IPS-NIHi7 (cell line): Measurements from ENCODE around the gene HOXC6.
"Not testable (repeated sequence)": the region's sequence is repeated elsewhere in the genome, so short reads cannot be mapped to it uniquely, and the experiment has no call there.

Experiments
- DNase-seq: peaks from one replicate; pipeline ENCODE4 v3.0.0; 2012; ENCODE audit warnings: mixed read lengths; ENCODE audit errors: extremely low spot score

Gene HOXC6

DNA sequence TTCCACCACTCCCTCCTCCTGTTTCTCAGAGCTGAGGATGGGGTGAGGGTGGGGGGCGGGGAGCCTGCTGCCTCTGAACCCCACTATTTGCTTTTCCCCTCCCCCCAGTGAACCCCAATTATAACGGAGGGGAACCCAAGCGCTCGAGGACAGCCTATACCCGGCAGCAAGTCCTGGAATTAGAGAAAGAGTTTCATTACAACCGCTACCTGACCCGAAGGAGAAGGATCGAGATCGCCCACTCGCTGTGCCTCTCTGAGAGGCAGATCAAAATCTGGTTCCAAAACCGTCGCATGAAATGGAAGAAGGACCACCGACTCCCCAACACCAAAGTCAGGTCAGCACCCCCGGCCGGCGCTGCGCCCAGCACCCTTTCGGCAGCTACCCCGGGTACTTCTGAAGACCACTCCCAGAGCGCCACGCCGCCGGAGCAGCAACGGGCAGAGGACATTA, 26.5 kb downstream of the HOXC6 start:
- DNase-seq = no peak

DNA sequence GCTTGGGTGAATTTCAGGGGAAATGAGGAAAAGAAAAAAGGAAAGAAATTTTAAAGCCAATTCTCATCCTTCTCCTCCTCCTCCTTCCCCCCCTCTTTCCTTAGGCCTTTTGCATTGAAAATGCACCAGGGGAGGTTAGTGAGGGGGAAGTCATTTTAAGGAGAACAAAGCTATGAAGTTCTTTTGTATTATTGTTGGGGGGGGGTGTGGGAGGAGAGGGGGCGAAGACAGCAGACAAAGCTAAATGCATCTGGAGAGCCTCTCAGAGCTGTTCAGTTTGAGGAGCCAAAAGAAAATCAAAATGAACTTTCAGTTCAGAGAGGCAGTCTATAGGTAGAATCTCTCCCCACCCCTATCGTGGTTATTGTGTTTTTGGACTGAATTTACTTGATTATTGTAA, 27.3 kb downstream of the HOXC6 start:
- DNase-seq = no peak

DNA sequence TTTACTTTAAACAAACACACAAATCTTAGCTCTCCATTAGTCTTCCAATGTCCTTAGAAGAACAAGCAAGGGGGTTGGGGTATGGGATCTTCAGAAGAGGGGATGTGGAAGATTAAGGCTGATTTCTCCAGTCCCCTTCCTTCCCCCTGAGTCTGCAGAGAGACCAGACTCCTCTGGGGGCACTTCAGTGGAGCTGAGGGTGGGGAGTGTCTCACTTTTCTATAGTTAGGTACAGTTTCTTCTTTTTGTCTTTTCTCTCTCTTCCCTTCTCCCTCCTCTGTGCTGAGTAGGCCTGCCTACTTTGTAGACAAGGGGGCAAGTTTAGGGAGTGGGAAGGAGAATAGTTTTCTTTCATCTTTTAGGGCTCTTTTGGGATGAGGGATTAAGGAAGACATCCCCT, 27.9 kb downstream of the HOXC6 start:
- DNase-seq = no peak

DNA sequence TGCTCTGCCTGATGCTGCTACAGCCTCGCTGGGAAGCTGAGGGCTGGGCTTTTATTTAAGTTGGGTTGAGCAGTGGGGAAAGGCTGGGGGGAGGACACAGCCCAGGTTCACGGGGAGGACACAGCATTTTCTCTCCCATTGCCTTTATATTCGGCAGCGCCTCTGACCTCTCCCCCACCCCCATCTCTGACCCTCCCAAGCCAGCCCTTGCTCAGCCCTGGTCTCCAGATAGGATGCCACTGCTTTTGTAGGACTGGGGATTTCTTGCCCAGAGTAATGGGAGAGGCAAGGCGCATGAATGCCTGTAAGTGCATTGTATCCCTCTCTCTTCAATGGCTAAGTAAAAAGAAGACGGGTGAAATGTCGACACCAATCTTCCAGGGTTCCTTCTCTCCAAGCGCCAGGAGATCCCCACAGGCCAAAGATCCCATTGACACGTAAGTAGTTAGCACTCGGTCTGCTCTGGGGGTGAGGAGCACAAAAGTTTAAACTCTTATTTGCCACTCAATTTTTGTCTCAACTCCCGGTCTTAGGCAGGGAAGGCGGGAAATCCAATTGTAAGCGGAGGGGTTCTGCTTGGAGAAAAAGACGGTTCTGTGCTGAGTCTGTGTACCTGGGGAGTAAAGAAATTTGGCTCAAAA, 30.0 kb downstream of the HOXC6 start:
- no peak for DNase-seq

DNA sequence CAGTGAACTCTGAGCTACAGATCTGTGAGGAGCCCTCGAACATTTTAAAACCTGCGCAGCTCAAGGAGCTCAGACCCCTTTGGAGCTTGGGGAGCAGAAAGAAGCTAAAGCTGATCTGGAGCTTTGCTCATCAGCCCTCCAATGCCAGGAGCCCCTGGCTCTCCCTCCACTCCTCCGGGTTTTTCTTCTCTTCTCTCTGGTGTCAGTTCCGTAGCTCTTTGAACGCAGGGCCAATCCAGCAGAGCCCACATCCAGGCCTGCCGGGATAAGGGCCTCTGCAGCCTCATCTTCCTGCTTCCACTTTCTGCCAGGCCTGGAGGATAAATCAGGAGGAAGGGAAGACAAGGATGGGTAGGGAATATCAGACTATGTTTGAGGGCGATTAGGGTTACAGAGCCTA, 31.4 kb downstream of the HOXC6 start:
- no peak for DNase-seq

DNA sequence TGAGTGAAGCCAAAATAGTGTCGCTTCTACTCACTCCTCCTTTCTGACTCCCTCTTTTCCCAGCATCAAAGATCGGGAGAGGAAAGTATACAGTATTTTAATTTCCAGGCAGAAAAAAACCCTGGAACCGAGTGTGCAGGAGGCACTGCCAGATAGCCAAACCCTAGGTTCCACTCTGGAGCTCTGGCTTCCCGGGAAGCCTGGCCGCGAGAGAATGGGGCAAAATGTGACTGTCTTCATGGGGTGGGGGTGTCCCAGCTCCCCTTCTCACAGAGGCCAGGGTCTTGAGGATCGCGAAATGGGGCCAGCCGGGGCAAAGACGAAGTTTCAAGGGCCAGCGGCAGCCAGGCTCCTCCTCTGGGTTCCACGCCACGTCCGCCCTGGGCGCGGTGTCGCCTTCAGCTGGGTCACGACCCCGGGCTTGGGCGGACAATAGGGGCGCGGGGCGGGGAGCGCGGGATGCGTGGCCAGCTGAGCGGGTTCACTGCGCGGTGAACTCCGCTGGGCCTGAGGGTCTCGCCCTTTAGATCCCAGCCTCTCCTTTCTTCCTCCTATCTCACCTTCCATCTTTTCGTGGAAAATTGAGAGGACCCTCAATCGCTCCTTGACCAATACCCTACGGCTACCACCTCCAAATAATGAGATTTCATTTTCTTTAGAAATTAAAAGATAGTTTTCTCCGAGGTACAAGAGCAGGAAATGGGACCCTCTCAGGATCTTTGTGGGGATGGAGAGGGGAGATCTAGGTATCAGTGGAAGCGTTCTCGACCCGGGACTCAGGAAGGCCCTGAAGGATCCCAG, 32.1 kb downstream of the HOXC6 start:
- no peak for DNase-seq

DNA sequence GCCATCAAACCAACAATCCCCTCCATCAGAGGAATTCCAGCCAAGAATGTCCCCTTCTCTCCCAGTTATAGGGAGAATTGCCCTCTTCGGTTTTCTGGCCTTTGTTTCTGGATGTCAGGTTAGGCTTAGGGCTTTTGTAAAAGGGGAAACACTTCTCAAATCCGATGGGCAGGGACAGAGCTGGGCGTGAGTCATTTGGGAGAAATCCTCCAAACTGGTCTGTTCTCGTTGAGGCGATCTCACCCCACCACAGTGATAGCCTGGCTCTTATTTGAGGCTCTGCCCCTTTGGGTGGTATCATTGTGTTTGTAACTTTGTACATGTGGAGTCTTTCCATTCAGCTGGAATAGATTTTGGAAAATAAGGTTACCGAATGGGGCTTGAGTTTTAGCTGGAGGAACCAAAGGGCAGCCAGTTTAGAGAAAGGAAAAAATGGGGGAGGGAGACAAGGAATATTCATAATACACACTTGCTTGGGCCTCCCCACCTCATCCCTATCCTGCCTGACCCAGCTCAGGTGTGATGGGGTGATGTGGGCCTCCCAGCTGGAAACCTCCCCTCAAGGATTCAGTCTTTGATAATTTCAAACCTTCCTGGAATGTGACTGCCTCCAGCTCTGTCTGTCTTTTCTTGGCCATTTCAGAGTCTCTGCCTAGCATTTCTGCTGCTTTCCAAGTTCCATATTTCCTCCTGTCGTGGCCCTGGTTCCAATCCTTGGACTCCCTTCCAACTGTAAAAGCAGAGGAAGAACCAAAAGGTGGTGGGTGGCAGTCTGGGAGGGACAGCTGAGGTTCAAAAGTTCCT, 32.9 kb downstream of the HOXC6 start:
- no peak for DNase-seq

DNA sequence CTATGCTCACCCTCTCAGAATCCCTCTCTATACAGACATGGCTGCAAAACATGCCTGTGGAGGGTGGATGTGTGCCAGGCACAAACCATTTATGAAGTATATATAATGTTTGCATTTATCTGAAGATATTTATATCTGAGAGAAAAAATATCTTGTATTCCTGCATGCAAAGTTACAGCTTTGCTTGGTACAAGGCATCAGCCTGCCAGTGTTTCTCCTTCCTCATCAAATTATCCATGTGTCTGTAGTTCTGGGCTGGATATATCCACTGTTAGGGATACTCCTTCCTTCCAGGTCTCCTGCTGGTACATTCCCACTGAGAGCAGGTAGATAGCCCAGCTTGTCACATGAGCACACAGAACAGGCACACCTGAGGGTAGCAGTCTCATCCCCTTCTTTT, 37.4 kb downstream of the HOXC6 start:
- DNase-seq = no peak

DNA sequence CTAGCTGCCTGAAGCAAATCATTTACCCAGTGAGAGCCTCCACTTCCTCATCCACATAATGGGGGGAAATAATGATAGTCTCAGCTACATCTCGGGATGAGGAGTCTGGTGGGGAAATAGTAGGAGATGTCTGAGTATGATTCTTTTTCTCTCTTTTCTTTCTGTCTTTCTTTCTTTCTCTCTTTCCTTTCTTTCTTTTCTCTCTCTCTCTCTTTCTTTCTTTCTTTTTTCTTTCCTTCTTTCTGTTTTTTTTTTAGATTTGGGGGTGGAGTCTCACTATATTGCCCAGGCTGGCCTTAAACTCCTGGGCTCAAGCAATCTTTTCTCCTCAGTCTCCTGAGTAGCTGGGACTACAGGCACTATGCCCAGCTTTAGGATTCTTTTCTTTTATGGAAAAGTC, 38.2 kb downstream of the HOXC6 start:
- no peak for DNase-seq

DNA sequence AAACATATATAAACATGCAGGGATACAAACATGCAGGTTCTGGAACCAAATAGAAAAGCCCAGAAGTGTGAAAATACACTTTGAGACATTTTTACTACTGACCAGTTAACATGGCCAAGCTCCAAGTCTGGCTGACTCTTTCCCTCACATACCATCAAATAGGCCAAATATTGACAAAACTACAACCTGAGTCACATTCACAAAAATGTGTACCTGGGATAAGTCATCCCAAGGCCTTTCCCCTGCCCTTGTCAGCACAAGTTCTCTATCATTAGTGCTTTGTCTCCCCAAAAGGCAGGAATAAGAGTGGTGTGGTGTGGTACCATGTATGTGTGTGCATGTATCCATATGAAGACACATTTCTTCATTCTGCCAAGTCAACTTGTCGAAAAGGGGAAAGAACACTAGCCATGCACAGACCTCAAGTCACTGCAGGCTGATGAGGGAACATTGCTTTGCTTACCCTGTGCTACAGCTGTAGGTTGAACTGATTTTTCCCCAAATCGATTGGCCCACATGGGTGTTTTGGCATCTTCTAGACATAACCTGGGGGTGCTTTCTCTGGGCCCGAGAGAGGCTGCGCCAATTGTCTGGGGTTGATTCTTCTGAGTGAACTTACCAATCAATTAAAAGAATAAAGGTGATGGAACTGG, 40.3 kb downstream of the HOXC6 start:
- DNase-seq = no peak

DNA sequence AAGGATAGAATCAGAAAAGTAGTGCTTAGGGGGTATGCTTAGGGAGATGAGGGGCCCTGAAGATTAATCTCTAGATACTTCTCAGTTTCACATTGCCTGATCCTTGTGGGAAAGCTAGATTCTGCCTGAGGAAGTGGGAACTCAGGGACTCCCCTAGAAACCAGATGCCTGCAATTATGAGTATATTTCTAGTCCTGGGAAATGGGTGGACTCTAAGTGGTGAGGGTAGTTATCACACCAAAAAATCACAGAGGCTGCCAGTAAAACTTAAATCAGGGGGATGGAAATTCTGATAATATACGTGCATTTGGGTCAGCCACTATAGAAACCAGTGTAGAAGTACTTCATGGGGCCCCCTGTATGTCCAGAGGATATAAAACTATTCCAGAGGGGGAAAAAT, 43.7 kb downstream of the HOXC6 start:
- no peak for DNase-seq

DNA sequence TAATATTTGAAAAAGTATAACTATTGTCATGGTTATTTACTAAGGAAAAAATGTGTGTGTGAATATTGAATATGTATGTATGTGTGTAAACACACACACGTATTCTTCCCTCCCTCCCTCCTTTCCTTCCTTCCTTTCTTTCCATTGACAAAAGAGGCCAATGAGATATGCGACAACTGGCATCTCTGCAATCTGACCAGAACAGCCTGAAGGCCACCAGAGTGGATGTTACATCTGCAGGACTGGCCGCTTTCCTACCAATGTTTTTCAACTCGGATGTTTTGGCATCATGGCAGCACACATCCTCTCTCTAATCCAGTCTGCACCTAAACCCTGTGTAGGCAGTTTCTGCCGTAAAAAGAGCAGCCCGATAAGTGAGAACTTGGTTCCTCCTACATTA, 46.1 kb downstream of the HOXC6 start:
- no peak for DNase-seq

DNA sequence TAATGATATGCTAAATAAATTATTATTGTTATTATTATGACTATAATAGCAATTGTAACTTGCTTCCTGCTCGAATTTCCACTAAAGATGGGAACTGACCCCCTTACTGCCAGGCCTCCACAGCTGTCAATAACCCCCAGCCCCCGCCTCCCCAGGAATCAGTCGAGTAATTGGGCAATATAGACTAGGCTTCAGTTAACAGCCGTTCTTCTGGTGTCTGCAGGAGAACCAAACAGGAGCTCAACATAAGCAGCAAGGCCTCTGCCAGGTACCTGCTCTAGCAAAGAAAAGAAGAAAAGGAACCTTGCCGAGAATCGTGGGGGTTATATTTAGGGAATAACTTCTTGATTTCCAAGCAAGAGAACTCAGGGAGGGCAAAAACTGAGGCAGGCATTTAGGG, 47.2 kb downstream of the HOXC6 start:
- DNase-seq = no peak

DNA sequence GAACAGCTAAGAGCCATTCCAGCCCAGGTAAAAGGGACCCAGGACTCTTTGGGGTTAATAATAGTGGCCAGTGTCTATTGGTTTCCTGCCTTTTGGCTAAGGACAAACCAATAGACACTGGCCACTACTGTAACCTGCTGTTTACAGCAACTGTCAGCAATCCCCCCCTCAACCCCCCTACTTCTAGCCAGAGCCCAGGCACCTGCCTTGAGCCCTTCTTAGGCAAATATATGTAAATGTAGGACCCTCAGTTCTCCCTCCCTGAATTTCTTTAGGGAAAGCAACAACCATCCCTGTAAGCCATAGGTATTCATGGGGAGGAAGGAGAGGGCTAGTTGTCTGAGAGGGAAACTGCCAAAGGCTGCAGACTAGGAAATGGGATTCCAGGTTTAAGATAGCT, 47.7 kb downstream of the HOXC6 start:
- DNase-seq = peak; percentile 78

DNA sequence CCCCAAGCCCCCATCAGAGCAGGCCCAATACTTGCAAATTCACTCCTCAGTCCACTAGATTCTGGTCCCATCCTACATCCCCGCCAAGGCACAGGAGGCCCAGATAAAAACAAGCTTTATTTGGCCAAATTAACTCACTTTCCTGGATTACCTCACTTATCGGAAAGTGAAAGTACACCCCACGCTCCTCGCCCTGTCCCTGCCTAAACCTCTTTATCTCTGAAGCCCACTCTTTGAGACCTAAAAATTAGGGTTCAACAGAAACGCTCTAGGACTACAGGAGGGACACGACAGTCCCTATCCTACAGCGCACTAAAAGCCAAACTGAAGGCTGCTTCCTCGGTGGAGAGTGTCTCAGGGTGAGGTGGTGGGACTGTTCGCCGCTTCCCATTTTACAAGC, 49.6 kb downstream of the HOXC6 start:
- not testable (repeated sequence) for DNase-seq

DNA sequence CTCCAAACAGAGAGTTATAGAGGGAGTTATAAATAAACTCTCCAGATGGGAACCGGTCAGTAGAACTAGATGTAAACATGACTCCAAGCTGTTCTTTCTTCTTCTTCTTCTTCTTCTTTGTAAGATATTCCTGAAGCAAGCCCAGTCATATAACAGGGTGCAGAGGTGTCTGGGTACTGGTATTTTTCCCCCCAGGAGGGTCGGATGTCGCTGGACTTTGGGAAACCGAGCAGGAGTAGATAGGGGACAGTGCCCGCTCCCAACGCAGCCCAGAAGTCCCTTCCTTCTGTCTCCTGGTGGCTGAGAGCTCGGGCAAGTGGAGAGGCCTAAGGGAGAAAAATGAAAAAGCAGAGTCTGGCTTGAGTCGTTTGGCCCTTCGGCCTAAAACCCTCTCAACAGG, 50.9 kb downstream of the HOXC6 start:
- DNase-seq = not testable (repeated sequence)
